Mesenteric fat pad (tissue), 1 donor: ENCODE data around the gene YJEFN3. TPM values are rescaled to one million over a fixed set of nuclear protein-coding genes. Genes with fewer than 3 reads are reported as not detected.

ENCODE experiments used
- DNase-seq: peaks from one replicate; pipeline ENCODE4 v3.0.0-alpha.2; 2020; ENCODE audit warnings: low spot score
- total RNA-seq: library from RNA; stranded (reverse); fragmentation: NEBNext Ultra II Directional; extraction: Animal tissue kit (Norgen Biotek cat#: 25700); gene quantifications from one replicate; pipeline ENCODE4 v1.2.1, GENCODE V29; 2021
- donor health status: DM: yes; HTN: yes; CAD: no.

The YJEFN3 gene
- total RNA-seq, 1 donor from 2014 or later, result 3.1 TPM

GRCh38 chr19:19550972-19551852, 22.5 kb downstream of the YJEFN3 start:
- DNase-seq, result no peak

DNA sequence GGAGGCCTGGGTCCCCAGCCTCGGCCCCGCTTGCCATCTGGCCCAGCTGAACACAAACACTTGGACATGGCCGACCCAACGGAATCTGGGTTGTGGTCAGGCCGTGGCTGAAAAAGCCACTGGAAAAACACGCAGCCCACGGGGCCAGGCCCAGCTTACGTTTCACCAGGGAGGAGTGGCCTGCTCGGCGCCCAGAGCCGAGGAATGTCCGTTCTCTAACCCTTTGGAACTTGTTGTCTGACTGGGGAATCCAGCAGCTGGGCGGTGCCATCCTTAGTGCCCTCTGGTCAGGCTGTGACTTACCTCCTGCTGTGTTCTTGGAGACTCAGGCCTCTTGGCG, 23.1 kb downstream of the YJEFN3 start:
- no peak for DNase-seq

- DNase-seq, result no peak
Observed at GRCh38 chr19:19552798-19553197, 24.1 kb downstream of the YJEFN3 start.

GRCh38 chr19:19553670-19554069, 25.0 kb downstream of the YJEFN3 start:
- DNase-seq, result no peak

GRCh38 chr19:19554074-19555023, 25.6 kb downstream of the YJEFN3 start:
- no peak for DNase-seq

- DNase-seq, result no peak
Observed at GRCh38 chr19:19558055-19558454, 29.3 kb downstream of the YJEFN3 start.

DNA sequence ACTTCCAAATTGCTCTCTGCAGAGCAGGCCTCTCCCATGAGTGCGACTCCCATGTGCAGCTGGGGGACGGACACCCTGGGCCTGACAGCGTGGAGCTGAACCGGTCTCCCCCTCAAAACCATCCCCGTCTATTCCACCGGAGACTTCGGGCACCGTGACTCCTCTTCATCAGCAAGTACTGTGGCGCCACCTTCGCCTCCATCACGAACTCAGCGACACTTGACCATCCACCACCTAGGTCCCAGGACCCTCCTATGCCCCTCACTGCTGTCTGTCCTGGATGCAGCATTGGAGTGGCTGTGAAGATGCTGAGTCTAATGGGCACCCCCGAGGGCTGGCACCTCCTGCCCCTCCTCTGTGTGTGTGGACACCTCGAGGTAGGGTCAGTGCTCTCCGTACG, 29.9 kb downstream of the YJEFN3 start:
- no peak for DNase-seq

DNA sequence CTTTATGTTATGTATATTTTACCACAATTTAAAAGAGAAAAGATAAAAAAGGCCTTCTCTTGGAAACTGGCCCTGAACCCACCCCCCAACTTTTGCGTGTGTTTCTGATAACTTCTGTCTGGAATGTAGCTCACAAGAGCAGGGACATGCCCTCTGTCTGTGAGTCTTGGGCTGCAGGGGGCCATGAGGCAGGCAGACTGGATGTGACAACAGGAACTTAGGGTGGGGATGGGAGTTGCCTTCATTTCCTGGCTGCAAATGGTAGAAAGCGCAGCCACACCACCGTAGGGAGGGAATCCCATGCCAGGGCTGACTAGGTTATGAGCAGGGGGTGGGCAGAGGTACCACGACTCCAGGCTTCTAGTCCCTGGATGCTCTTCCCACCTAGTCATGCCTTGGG, 31.2 kb downstream of the YJEFN3 start:
- no peak for DNase-seq

GRCh38 chr19:19561946-19562664, 33.4 kb downstream of the YJEFN3 start:
- no peak for DNase-seq

DNA sequence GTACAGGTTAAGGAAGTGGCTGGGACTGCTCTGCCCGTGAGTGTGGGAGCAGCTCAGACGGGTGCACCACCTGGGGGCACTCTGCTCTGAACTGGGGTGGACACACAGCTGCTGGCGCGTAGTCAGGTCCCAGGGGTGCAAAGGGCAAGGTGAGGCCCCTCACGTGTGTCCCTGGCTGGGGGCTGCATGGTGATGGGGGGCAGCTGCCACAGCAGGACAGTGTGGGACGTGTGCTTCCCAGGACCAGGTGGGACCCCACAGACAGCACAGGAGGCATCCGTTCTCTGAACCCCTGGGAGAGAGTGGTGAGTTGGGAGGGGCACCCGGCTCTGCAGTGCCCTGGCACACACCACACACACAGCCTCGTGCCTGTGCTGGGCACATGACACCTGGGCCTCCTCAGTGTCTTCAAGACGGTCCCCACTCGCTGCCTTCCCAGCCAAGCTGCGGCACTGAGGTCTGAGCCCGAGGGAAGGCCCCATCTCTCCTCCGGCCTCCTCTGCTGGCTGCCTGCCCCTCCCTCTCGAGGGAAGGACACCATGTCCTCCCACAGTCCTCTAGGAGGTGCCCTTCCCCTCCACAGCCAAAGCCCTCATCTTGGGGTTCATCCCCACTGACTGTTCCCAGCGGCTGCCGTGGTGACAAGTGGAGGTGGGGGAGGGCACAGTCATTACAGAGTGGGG, 34.1 kb downstream of the YJEFN3 start:
- no peak for DNase-seq

DNA sequence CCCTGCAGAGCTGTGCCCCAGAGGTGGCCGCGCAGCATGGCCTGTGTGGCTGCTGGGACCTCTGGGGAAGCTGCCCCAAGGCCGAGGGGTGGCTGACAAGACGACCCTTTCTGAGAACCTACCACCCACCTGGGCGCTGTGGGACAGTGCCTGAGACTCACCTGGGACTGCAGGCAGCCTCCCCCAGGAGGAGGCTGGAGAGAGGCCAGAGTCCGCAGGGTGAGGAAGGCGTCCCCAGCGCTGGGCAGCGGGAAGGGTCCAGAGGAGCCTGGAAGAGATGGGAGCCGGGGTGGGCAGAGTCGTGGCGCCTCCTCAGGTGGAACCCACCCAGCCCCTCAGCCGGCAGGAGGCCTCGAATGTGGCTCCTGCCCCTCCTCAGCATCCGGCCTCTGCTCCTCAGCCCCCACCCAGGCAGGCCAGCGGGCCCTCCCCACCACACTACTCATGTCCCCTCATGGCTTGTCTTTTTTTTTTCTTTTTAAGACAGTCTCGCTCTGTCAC, 34.7 kb downstream of the YJEFN3 start:
- DNase-seq, result no peak

DNA sequence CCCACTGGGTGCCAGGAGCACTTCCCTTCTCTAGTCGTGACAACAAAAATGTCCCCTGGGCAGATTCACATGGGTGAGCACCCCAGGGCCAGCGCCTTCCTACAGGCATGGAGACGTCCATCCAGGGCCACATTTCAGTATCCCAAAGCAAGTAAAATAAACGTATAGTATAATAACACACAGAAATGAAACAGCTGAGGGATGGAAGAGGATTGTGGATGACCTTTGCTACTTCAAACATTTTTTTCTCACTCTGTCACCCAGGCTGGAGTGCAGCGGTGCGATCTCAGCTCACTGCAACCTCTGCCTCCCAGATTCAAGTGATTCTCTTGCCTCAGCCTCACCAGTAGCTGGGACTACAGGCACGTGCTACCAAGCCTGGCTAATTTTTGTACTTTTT, 37.6 kb downstream of the YJEFN3 start:
- DNase-seq, result no peak

- no peak for DNase-seq
Observed at GRCh38 chr19:19567391-19567790, 38.7 kb downstream of the YJEFN3 start.

- DNase-seq, result no peak
Observed at GRCh38 chr19:19568802-19569756, 40.4 kb downstream of the YJEFN3 start.

DNA sequence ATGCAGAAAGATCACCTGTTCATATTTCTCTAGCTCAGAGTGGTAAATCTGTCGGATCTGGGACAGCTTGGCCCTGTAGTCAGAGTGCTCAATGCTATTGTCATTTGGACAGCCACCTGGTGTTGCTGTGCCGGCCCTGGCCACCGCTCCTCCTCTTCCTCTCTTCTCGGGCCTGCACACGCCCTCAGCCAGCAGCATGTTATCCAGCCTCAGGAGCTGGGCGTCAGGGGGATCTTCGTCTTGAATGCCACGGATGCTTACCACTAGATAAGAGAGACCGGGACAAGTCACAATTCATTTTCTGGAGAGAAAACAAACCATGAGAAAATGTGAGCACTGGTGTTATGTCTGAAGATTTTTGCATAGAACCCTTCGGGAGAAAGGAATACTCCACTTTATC, 41.9 kb downstream of the YJEFN3 start:
- no peak for DNase-seq

DNA sequence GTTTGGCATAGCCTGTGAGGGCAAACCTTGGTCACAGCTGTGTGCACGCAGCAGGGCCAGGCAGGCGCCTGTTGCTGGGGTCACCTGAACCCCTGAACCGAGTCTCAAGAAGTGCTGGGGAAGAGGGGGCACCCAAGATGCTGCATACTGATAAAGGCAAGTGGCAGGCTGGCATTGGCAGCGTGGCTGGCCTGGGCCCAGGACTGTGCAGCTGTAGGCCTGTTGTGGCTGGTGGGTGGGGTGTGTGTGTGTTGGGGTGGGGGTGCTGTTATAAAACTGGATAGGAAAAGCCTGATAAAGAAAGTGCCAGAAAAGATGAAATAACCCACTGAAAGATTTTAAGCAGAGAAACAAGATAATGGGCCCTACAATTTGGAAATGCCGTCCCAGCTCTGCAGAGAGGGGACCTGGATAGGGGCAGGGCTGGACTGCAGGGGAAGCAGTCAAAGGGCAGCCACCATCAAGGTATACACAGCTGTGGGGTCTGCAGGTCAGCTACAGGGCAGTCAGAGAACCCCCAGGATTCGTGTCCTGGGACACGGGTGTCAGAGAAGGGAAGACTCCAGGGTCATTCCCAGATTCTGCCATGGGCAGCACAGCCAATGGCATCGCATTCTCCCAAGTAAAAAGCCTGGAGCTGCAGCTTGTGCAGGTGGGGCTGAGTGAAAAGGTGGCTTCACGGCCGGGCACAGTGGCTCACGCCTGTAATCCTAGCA, 42.5 kb downstream of the YJEFN3 start:
- DNase-seq, result no peak

DNA sequence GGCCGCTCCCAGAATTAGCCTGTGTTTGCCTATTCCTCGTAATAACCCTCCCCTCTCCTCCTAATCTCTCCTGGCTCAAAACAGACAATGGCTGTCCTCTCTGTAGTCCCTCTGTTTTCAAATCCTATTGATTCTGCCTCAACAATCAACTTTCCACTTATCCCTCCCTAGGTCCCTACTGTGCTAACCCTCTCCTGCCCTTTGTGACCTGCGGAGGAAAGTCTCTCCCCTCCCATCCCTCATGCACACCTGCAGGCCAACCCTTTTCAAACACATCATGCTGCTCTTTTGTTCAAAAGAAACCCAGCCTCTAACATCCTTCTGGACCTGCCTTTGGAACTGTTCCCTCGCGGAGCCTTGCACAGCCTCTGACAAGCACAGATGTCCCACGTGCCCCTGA, 46.7 kb downstream of the YJEFN3 start:
- DNase-seq, result no peak

GRCh38 chr19:19578252-19578651, 49.5 kb downstream of the YJEFN3 start:
- DNase-seq, result no peak
